ENCODE measurements around the gene ESD. TPM values are rescaled to one million over a fixed set of nuclear protein-coding genes. Genes with fewer than 3 reads are reported as not detected.
"Not testable (repeated sequence)": the region's sequence is repeated elsewhere in the genome, so short reads cannot be mapped to it uniquely, and the experiment has no call there.

ESD gene
- total RNA-seq, 1 donor, result 176 TPM

DNA sequence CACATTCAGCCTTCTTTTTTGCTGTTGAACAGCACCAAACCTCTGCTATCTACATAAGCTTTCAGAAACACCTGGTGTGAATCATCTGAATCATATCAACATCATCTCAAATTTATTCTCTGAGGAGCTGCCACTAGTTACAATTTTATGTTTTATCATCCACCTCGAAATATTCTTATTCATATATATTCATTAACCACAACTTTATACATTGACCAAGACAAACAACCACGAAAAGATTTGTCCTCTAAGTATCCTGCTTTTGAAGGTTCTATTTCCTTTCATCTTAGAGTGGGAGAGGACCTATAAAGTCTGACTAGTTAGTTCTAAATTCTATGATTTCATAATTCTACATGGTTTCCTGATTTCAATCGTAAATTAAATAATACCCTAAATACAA is 18.9 kb downstream of the ESD start:
- DNase-seq (ENCODE audit: low read depth), result no peak

GRCh38 chr13:46775385-46776107 is 21.4 kb downstream of the ESD start:
- TF ChIP-seq, protein P1, sequence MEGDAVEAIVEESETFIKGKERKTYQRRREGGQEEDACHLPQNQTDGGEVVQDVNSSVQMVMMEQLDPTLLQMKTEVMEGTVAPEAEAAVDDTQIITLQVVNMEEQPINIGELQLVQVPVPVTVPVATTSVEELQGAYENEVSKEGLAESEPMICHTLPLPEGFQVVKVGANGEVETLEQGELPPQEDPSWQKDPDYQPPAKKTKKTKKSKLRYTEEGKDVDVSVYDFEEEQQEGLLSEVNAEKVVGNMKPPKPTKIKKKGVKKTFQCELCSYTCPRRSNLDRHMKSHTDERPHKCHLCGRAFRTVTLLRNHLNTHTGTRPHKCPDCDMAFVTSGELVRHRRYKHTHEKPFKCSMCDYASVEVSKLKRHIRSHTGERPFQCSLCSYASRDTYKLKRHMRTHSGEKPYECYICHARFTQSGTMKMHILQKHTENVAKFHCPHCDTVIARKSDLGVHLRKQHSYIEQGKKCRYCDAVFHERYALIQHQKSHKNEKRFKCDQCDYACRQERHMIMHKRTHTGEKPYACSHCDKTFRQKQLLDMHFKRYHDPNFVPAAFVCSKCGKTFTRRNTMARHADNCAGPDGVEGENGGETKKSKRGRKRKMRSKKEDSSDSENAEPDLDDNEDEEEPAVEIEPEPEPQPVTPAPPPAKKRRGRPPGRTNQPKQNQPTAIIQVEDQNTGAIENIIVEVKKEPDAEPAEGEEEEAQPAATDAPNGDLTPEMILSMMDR (IDR thresholded peaks at IDR 0.05; ENCODE audit: insufficient read depth, low read length), result no peak
- no peak for DNase-seq (ENCODE audit: low read depth)
- H3K4me3 ChIP-seq (ENCODE audit: low read depth, low read length), result no peak overlapping the region

More for the DNA sequence above, 18.9 kb downstream of the ESD start:
- TF ChIP-seq, protein P1 (IDR thresholded peaks at IDR 0.05; ENCODE audit: insufficient read depth, low read length), result no peak
- H3K4me3 ChIP-seq (ENCODE audit: low read depth, low read length), result no peak overlapping the region

GRCh38 chr13:46773541-46773940 is 23.4 kb downstream of the ESD start:
- DNase-seq (ENCODE audit: low read depth), result no peak
- TF ChIP-seq, protein P1 (IDR thresholded peaks at IDR 0.05; ENCODE audit: insufficient read depth, low read length), result no peak
- H3K4me3 ChIP-seq (ENCODE audit: low read depth, low read length), result no peak overlapping the region

DNA sequence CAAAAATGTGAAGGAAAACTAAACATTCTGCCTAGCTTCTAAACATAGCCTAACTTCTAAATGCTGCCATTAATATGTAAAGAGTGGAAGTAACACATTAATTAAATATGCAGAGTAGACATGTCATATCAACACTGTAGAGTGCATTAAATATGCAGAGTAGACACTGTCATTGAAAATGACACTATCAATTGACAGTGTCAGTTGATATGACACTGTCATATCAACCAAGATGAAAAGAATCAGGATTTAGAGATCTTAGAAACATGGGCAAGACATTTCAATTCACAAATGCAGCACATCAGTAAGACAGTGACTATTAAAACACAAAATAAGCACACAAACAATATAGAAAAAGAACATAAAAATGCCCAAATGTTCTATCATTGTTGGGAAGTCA is 25.3 kb downstream of the ESD start:
- TF ChIP-seq, protein P1 (IDR thresholded peaks at IDR 0.05; ENCODE audit: insufficient read depth, low read length), result no peak
- DNase-seq (ENCODE audit: low read depth), result no peak
- no peak overlapping the region for H3K4me3 ChIP-seq (ENCODE audit: low read depth, low read length)

- not testable (repeated sequence) for H3K4me3 ChIP-seq (ENCODE audit: low read depth, low read length); DNase-seq (ENCODE audit: low read depth)
Measured at GRCh38 chr13:46769925-46770324, 27.0 kb downstream of the ESD start.

- DNase-seq (ENCODE audit: low read depth), result no peak
- H3K4me3 ChIP-seq (ENCODE audit: low read depth, low read length), result no peak overlapping the region
- TF ChIP-seq, protein P1 (IDR thresholded peaks at IDR 0.05; ENCODE audit: insufficient read depth, low read length), result no peak
Measured at GRCh38 chr13:46761866-46762265, 35.1 kb downstream of the ESD start.

- TF ChIP-seq, protein P1 (IDR thresholded peaks at IDR 0.05; ENCODE audit: insufficient read depth, low read length), result no peak
- no peak for DNase-seq (ENCODE audit: low read depth)
- no peak overlapping the region for H3K4me3 ChIP-seq (ENCODE audit: low read depth, low read length)
Measured at GRCh38 chr13:46761174-46761573, 35.8 kb downstream of the ESD start.

Measured in fibroblast of the aortic adventitia (primary cell).